Coronary artery (tissue), 2 donors: ENCODE results near the gene FXYD3.

Experiments
- DNase-seq: peaks from one replicate; pipeline ENCODE4 v3.0.0-alpha.2; 2017; ENCODE audit warnings: low spot score
- H3K27ac ChIP-seq, 2 donors: fragments of 200-600 bp; sonication (generic); one replicate each; pipeline ENCODE4 v1.5.1; 2016 to 2019
- H3K4me3 ChIP-seq: fragments of 200-600 bp; sonication (generic); 2 replicates; pipeline ENCODE4 v1.5.1; 2016; ENCODE audit warnings: mild to moderate bottlenecking, moderate library complexity
- CTCF ChIP-seq: fragments of 200-600 bp; sonication (generic); IDR thresholded peaks from one replicate; pipeline ENCODE4 v1.5.1; 2019; ENCODE audit warnings: antibody characterized with exemption

FXYD3 gene

GRCh38 chr19:35085947-35086346 lies 29.7 kb upstream of the FXYD3 start:
- no peak for DNase-seq
- Histone ChIP-seq H3K27ac (no peak overlapping the region), H3K4me3 (no peak overlapping the region)
- TF ChIP-seq CTCF: no peak

GRCh38 chr19:35086455-35086854 lies 29.2 kb upstream of the FXYD3 start:
- Histone ChIP-seq H3K27ac (no peak overlapping the region), H3K4me3 (no peak overlapping the region)
- no peak for TF ChIP-seq CTCF
- DNase-seq: no peak

GRCh38 chr19:35087393-35087792 lies 28.2 kb upstream of the FXYD3 start:
- Histone ChIP-seq H3K27ac (no peak overlapping the region), H3K4me3 (no peak overlapping the region)
- TF ChIP-seq CTCF: no peak
- no peak for DNase-seq

- no peak for DNase-seq
- no peak overlapping the region for H3K4me3 ChIP-seq
- H3K27ac ChIP-seq: no peak overlapping the region
- TF ChIP-seq CTCF: no peak
Observed at GRCh38 chr19:35088131-35088913, 27.3 kb upstream of the FXYD3 start.

GRCh38 chr19:35089554-35089953 lies 26.1 kb upstream of the FXYD3 start:
- no peak overlapping the region for H3K27ac ChIP-seq
- DNase-seq: no peak
- TF ChIP-seq CTCF: no peak
- H3K4me3 ChIP-seq: no peak overlapping the region

GRCh38 chr19:35090160-35090505 lies 25.5 kb upstream of the FXYD3 start:
- TF ChIP-seq CTCF: no peak
- Histone ChIP-seq H3K27ac (no peak overlapping the region), H3K4me3 (no peak overlapping the region)

GRCh38 chr19:35090506-35091214 lies 25.0 kb upstream of the FXYD3 start:
- Histone ChIP-seq H3K4me3 (peak overlapping the region; percentile 45), H3K27ac (no peak overlapping the region)
- peak; percentile 33 for TF ChIP-seq CTCF
- DNase-seq: no peak

More at GRCh38 chr19:35090160-35090505, 25.5 kb upstream of the FXYD3 start:
- no peak for DNase-seq
